ENCODE results near the gene ZNF606. TPM values are rescaled to one million over a fixed set of nuclear protein-coding genes. Genes with fewer than 3 reads are reported as not detected.

ZNF606 gene
- total RNA-seq, 2 donors from 2014 or later: 25.8 to 34.7 TPM

DNA sequence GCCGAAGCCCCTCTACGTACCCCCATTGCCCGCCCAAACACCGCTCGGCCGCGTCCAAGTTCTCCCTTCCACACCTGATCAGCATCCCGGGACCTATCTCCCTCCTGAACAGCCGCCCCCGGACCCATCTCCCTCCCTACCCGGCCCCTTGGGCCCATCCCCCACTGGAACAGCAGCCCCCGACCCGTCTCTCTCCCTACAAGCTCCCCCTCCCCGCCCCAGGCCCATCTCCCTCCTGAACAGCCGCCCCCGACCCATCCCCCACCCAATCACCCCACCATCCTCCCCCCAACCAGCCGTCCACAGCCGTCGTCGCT, 31.8 kb upstream of the ZNF606 start:
- Histone ChIP-seq H3K4me3 (ENCODE audit: low read length) (no peak overlapping the region), H3K4me1 (ENCODE audit: control insufficient read depth, insufficient read depth, low read length) (no peaks in the 10 kb centered on the region), H3K36me3 (ENCODE audit: control insufficient read depth, insufficient read depth, low read length) (no peaks in the 10 kb centered on the region), H3K27ac (ENCODE audit: low read depth, low read length) (no peak overlapping the region), H3K9ac (ENCODE audit: extremely low read depth, low read length, poor library complexity, severe bottlenecking) (no peak overlapping the region), H3K9me3 (ENCODE audit: control insufficient read depth, low read length) (peaks cover 14% of the 10 kb centered on the region), H3K27me3 (ENCODE audit: control insufficient read depth, insufficient read depth, low read length, poor library complexity, severe bottlenecking) (no peaks in the 10 kb centered on the region)
- DNase-seq: peak; percentile 64
- Mint-ChIP-seq H3K4me1 (no peaks in the 10 kb centered on the region), H3K27ac (peak overlapping the region; percentile 89), H3K4me3 (peak overlapping the region; percentile 67), H3K9me3 (peaks cover 55% of the 10 kb centered on the region), H3K27me3 (ENCODE audit: insufficient read depth) (peaks cover 30% of the 10 kb centered on the region), H3K36me3 (ENCODE audit: low read depth) (peaks cover 12% of the 10 kb centered on the region)
- TF ChIP-seq, protein P1, sequence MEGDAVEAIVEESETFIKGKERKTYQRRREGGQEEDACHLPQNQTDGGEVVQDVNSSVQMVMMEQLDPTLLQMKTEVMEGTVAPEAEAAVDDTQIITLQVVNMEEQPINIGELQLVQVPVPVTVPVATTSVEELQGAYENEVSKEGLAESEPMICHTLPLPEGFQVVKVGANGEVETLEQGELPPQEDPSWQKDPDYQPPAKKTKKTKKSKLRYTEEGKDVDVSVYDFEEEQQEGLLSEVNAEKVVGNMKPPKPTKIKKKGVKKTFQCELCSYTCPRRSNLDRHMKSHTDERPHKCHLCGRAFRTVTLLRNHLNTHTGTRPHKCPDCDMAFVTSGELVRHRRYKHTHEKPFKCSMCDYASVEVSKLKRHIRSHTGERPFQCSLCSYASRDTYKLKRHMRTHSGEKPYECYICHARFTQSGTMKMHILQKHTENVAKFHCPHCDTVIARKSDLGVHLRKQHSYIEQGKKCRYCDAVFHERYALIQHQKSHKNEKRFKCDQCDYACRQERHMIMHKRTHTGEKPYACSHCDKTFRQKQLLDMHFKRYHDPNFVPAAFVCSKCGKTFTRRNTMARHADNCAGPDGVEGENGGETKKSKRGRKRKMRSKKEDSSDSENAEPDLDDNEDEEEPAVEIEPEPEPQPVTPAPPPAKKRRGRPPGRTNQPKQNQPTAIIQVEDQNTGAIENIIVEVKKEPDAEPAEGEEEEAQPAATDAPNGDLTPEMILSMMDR (conservative IDR thresholded peaks at IDR 0.05): no peak
- WGBS, 2 experiments (ENCODE audit: insufficient coverage in 1 of 2, insufficient read length in 1 of 2): 36% methylated on average over 18 of the region's 20 CpGs; no CpG with 5 or more reads in 1 of the 2 experiments

DNA sequence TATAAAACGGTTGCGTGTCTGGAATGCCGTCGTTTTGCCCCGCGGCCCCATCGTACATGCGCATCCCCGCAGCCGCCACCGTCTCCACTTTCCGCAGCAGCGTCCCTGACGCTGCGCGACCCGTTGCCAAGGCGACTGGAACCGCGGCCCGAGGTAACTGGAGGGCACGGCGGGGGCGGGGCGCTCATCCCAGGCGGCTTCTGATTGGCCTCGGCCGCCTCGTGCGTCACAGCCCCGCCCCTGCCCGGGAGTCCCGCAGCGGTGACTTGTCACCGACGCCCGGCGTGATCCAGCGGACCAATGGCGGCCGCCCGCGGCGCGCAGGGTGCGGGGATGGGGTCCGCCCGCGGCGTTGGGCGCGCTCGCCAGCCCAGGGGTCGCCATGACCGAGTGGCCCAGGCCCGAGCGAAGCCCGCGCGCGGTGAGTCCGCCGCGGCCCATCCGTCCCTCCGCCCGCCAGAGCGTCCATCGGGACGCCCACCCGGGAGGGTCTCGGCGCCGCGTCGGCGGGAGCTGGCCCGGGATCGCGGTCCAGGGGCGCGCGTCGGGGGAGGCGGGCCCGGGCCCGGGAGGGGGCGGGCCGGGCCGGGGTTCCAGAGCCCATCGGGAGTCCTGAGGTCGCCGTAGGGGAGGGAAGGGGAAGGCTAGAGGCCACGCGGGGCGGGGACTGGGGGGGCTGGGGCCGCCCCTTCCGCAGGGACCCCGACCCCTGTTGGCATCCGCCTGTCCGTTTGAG, 31.3 kb upstream of the ZNF606 start, which contains the start of gene ZSCAN1:
Gene ZSCAN1, plus strand, starts transcription at position 285 of the 736 bp plus-strand sequence. CDS start 3,812 bp downstream, outside the sequence.
- H3K9me3 ChIP-seq (ENCODE audit: control insufficient read depth, low read length): peaks cover 14% of the 10 kb centered on the region
- TF ChIP-seq, protein P1 (conservative IDR thresholded peaks at IDR 0.05): no peak
- no peak within 1 kb of the TSS for H3K4me3 ChIP-seq (ENCODE audit: low read length)
- Mint-ChIP-seq H3K27ac (peak within 1 kb of the TSS; percentile 89), H3K4me1 (no peaks in the 10 kb centered on the region), H3K9me3 (peaks cover 57% of the 10 kb centered on the region), H3K4me3 (peak within 1 kb of the TSS; percentile 67), H3K27me3 (ENCODE audit: insufficient read depth) (peaks cover 31% of the 10 kb centered on the region), H3K36me3 (ENCODE audit: low read depth) (peaks cover 12% of the 10 kb centered on the region)
- no peak within 1 kb of the TSS for H3K27ac ChIP-seq (ENCODE audit: low read depth, low read length)
- H3K36me3 ChIP-seq (ENCODE audit: control insufficient read depth, insufficient read depth, low read length): no peaks in the 10 kb centered on the region
- DNase-seq: peak; percentile 97
- WGBS, 2 experiments (ENCODE audit: insufficient coverage in 1 of 2, insufficient read length in 1 of 2): 37 to 40% methylated on average over 38 to 94 of the region's 101 CpGs
- no peaks in the 10 kb centered on the region for H3K4me1 ChIP-seq (ENCODE audit: control insufficient read depth, insufficient read depth, low read length)
- H3K27me3 ChIP-seq (ENCODE audit: control insufficient read depth, insufficient read depth, low read length, poor library complexity, severe bottlenecking): no peaks in the 10 kb centered on the region
- H3K9ac ChIP-seq (ENCODE audit: extremely low read depth, low read length, poor library complexity, severe bottlenecking): no peak within 1 kb of the TSS

DNA sequence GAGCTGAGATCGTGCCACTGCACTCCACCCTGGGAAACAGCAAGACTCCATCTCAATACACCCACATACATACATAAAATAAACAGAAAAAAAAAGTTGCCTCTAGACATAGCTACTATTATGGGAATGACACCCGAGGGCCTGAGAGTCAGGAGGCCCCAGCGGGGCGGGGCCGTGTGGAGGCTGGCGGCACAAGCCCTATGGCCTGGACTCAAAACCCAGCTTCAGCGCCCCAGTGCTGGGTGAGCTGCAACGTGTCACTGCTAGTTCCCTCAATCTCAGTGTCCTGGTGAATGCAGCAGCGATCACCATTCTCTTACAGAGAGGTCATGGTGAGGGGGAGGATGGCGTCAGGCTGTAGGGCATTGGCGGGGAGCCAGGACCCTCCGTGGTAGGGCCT, 22.0 kb upstream of the ZNF606 start:
- no peak for DNase-seq
- Mint-ChIP-seq H3K27ac (no peak overlapping the region), H3K36me3 (ENCODE audit: low read depth) (no peaks in the 10 kb centered on the region), H3K9me3 (peaks cover 68% of the 10 kb centered on the region), H3K4me3 (no peak overlapping the region), H3K4me1 (no peaks in the 10 kb centered on the region), H3K27me3 (ENCODE audit: insufficient read depth) (peaks cover 26% of the 10 kb centered on the region)
- Histone ChIP-seq H3K36me3 (ENCODE audit: control insufficient read depth, insufficient read depth, low read length) (no peaks in the 10 kb centered on the region), H3K4me1 (ENCODE audit: control insufficient read depth, insufficient read depth, low read length) (no peaks in the 10 kb centered on the region), H3K4me3 (ENCODE audit: low read length) (no peak overlapping the region), H3K9ac (ENCODE audit: extremely low read depth, low read length, poor library complexity, severe bottlenecking) (no peak overlapping the region), H3K27ac (ENCODE audit: low read depth, low read length) (no peak overlapping the region), H3K27me3 (ENCODE audit: control insufficient read depth, insufficient read depth, low read length, poor library complexity, severe bottlenecking) (no peaks in the 10 kb centered on the region), H3K9me3 (ENCODE audit: control insufficient read depth, low read length) (peaks cover 28% of the 10 kb centered on the region)
- TF ChIP-seq, protein P1 (conservative IDR thresholded peaks at IDR 0.05): no peak
- 82 to 90% methylated on average over 7 to 12 of the region's 12 CpGs for WGBS, 2 experiments (ENCODE audit: insufficient coverage in 1 of 2, insufficient read length in 1 of 2)
